ENCODE data around the gene NTN1.

Gene NTN1

GRCh38 chr17:9285602-9286427, 264.5 kb downstream of the NTN1 start:
- Histone ChIP-seq H3K9me2 (ENCODE audit: low read depth, low read length) (no peaks in the 10 kb centered on the region), H3K9ac (ENCODE audit: low read length) (no peak overlapping the region), H2AFZ (ENCODE audit: low read length) (no peak overlapping the region), H3F3A (ENCODE audit: insufficient read depth, low read length) (no peaks in the 10 kb centered on the region), H3K4me3 (ENCODE audit: low read depth, low read length, poor library complexity, severe bottlenecking) (no peak overlapping the region), H4K20me1 (ENCODE audit: insufficient read depth, low read length) (no peaks in the 10 kb centered on the region), H3K36me3 (ENCODE audit: insufficient read depth, low read length) (no peaks in the 10 kb centered on the region), H3K27me3 (ENCODE audit: insufficient read depth, low read length) (no peaks in the 10 kb centered on the region), H3K4me1 (ENCODE audit: insufficient read depth, low read length, severe bottlenecking) (no peaks in the 10 kb centered on the region), H3K79me2 (ENCODE audit: insufficient read depth, low read length) (no peaks in the 10 kb centered on the region), H3K27ac (ENCODE audit: low read depth, low read length, poor library complexity, severe bottlenecking) (no peak overlapping the region), H3K9me3 (ENCODE audit: low read length) (no peaks in the 10 kb centered on the region), H3K4me2 (ENCODE audit: low read length) (no peak overlapping the region)
- TF ChIP-seq EZH2 (IDR thresholded peaks at IDR 0.05; ENCODE audit: borderline replicate concordance, low read length) (no peak), CTCF (IDR thresholded peaks at IDR 0.05; ENCODE audit: low read length) (no peak)

- no peaks in the 10 kb centered on the region for H3K4me1 ChIP-seq (ENCODE audit: insufficient read depth, low read length, severe bottlenecking)
- H3K9me3 ChIP-seq (ENCODE audit: low read length), result no peaks in the 10 kb centered on the region
- no peaks in the 10 kb centered on the region for H3K27me3 ChIP-seq (ENCODE audit: insufficient read depth, low read length)
- H3K79me2 ChIP-seq (ENCODE audit: insufficient read depth, low read length), result no peaks in the 10 kb centered on the region
- no peaks in the 10 kb centered on the region for H4K20me1 ChIP-seq (ENCODE audit: insufficient read depth, low read length)
- H3K36me3 ChIP-seq (ENCODE audit: insufficient read depth, low read length), result no peaks in the 10 kb centered on the region
- H3K4me2 ChIP-seq (ENCODE audit: low read length), result no peak overlapping the region
- no peak overlapping the region for H3K9ac ChIP-seq (ENCODE audit: low read length)
- TF ChIP-seq CTCF (IDR thresholded peaks at IDR 0.05; ENCODE audit: low read length), result no peak
- no peak for TF ChIP-seq EZH2 (IDR thresholded peaks at IDR 0.05; ENCODE audit: borderline replicate concordance, low read length)
- H3K4me3 ChIP-seq (ENCODE audit: low read depth, low read length, poor library complexity, severe bottlenecking), result no peak overlapping the region
- no peaks in the 10 kb centered on the region for H3K9me2 ChIP-seq (ENCODE audit: low read depth, low read length)
- no peaks in the 10 kb centered on the region for H3F3A ChIP-seq (ENCODE audit: insufficient read depth, low read length)
- H3K27ac ChIP-seq (ENCODE audit: low read depth, low read length, poor library complexity, severe bottlenecking), result no peak overlapping the region
- no peak overlapping the region for H2AFZ ChIP-seq (ENCODE audit: low read length)
Observed at GRCh38 chr17:9286434-9286833, 265.1 kb downstream of the NTN1 start.

GRCh38 chr17:9287306-9287705, 266.0 kb downstream of the NTN1 start:
- no peaks in the 10 kb centered on the region for H3F3A ChIP-seq (ENCODE audit: insufficient read depth, low read length)

More at GRCh38 chr17:9287306-9287705, 266.0 kb downstream of the NTN1 start:
- TF ChIP-seq EZH2 (IDR thresholded peaks at IDR 0.05; ENCODE audit: borderline replicate concordance, low read length), result no peak
- no peak for TF ChIP-seq CTCF (IDR thresholded peaks at IDR 0.05; ENCODE audit: low read length)
- H3K79me2 ChIP-seq (ENCODE audit: insufficient read depth, low read length), result no peaks in the 10 kb centered on the region
- H3K27ac ChIP-seq (ENCODE audit: low read depth, low read length, poor library complexity, severe bottlenecking), result no peak overlapping the region
- no peak overlapping the region for H2AFZ ChIP-seq (ENCODE audit: low read length)
- no peak overlapping the region for H3K4me3 ChIP-seq (ENCODE audit: low read depth, low read length, poor library complexity, severe bottlenecking)
- H3K9me3 ChIP-seq (ENCODE audit: low read length), result no peaks in the 10 kb centered on the region
- no peaks in the 10 kb centered on the region for H4K20me1 ChIP-seq (ENCODE audit: insufficient read depth, low read length)
- no peak overlapping the region for H3K4me2 ChIP-seq (ENCODE audit: low read length)
- no peaks in the 10 kb centered on the region for H3K36me3 ChIP-seq (ENCODE audit: insufficient read depth, low read length)
- no peaks in the 10 kb centered on the region for H3K27me3 ChIP-seq (ENCODE audit: insufficient read depth, low read length)
- no peak overlapping the region for H3K9ac ChIP-seq (ENCODE audit: low read length)
- no peaks in the 10 kb centered on the region for H3K4me1 ChIP-seq (ENCODE audit: insufficient read depth, low read length, severe bottlenecking)
- no peaks in the 10 kb centered on the region for H3K9me2 ChIP-seq (ENCODE audit: low read depth, low read length)

Measured in OCI-LY1 (cell line).